MM.1S (cell line): ENCODE measurements around the gene PCSK4.

Experiments used
- DNase-seq: peaks from one replicate; pipeline ENCODE4 v3.0.0-alpha.2; 2015
- H2AFZ ChIP-seq: fragments of 300-600 bp; sonication (generic); 2 replicates; pipeline ENCODE4 v1.6.0; 2016; ENCODE audit warnings: antibody characterized with exemption, low read length
- H3F3A ChIP-seq: fragments of 300-600 bp; sonication (generic); 2 replicates; pipeline ENCODE4 v1.6.1; 2016; ENCODE audit warnings: mild to moderate bottlenecking, antibody characterized with exemption, low read length, moderate library complexity, mixed read lengths; ENCODE audit not compliant: insufficient read depth
- H3K27ac ChIP-seq: fragments of 300-600 bp; sonication (generic); 2 replicates; pipeline ENCODE4 v1.5.1; 2016; ENCODE audit warnings: mild to moderate bottlenecking, low read length
- H3K27me3 ChIP-seq: fragments of 300-600 bp; sonication (generic); replicated peaks from 2 replicates; pipeline ENCODE4 v1.6.0; 2016; ENCODE audit warnings: low read length; ENCODE audit not compliant: insufficient read depth
- H3K36me3 ChIP-seq: fragments of 300-600 bp; sonication (generic); replicated peaks from 2 replicates; pipeline ENCODE4 v1.6.1; 2016; ENCODE audit warnings: mild to moderate bottlenecking, low read length, mixed read lengths; ENCODE audit not compliant: insufficient read depth
- H3K4me1 ChIP-seq: fragments of 300-600 bp; sonication (generic); 2 replicates; pipeline ENCODE4 v1.6.1; 2016; ENCODE audit warnings: low read length, mixed read lengths
- H3K4me2 ChIP-seq: fragments of 300-600 bp; sonication (generic); 2 replicates; pipeline ENCODE4 v1.6.0; 2016; ENCODE audit warnings: low read depth, low read length
- H3K4me3 ChIP-seq: fragments of 300-600 bp; sonication (generic); 2 replicates; pipeline ENCODE4 v1.5.1; 2016; ENCODE audit warnings: low read length, mixed read lengths
- H3K79me2 ChIP-seq: fragments of 300-600 bp; sonication (generic); 2 replicates; pipeline ENCODE4 v1.6.1; 2016; ENCODE audit warnings: mixed run types, low read length, mixed read lengths
- H3K9ac ChIP-seq: fragments of 300-600 bp; sonication (generic); 2 replicates; pipeline ENCODE4 v1.6.1; 2016; ENCODE audit warnings: low read length, mixed read lengths
- H3K9me2 ChIP-seq: fragments of 300-600 bp; sonication (generic); replicated peaks from 2 replicates; pipeline ENCODE4 v1.6.1; 2016; ENCODE audit warnings: mild to moderate bottlenecking, low read length, mixed read lengths; ENCODE audit not compliant: insufficient read depth
- H3K9me3 ChIP-seq: fragments of 300-600 bp; sonication (generic); replicated peaks from 2 replicates; pipeline ENCODE4 v1.6.1; 2016; ENCODE audit warnings: mild to moderate bottlenecking, low read length, mixed read lengths; ENCODE audit not compliant: insufficient read depth
- H4K20me1 ChIP-seq: fragments of 300-600 bp; sonication (generic); 2 replicates; pipeline ENCODE4 v1.6.1; 2016; ENCODE audit warnings: mild to moderate bottlenecking, low read length, moderate library complexity, mixed read lengths; ENCODE audit not compliant: insufficient read depth
- EZH2 ChIP-seq: fragments of 300-600 bp; sonication (generic); optimal IDR thresholded peaks from 2 replicates; pipeline ENCODE3; 2017; ENCODE audit warnings: low read depth, mild to moderate bottlenecking, antibody characterized with exemption, low read length, mixed read lengths
- EZH2phosphoT487 ChIP-seq: fragments of 300-600 bp; sonication (generic); IDR thresholded peaks from 2 replicates; pipeline ENCODE4 v1.6.1; 2018; ENCODE audit warnings: antibody characterized with exemption, low read length
- TF ChIP-seq, protein P1 (sequence below): fragments of 300-600 bp; sonication (generic); IDR thresholded peaks from 2 replicates; pipeline ENCODE4 v1.5.1; 2016; ENCODE audit warnings: antibody characterized with exemption, low read length, mixed read lengths

Gene PCSK4

DNA sequence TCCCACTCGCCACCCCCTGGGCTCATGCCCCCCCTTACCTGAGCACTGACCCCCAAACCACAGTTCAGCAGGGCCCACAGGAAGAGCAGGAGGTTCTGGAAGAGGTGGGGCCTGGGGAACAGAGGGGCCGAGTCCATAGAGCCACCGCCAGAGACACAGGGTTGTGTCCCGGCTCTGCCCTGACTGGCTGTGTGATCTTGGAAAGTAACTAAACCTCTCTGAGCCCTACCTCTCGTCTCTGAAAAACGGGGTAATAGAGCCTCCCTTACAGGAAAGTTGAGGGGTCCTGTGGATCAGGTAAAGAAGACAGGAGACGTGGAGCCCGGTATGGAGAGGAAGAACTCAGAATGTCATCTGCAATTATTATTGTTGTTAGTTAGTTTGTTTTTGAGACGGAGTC lies 20.7 kb upstream of the PCSK4 start:
- Histone ChIP-seq H3K27ac (no peak overlapping the region), H3K27me3 (peaks cover 66% of the 10 kb centered on the region), H3K4me1 (peaks cover 2% of the 10 kb centered on the region; the same call in 1 of the 2 replicates)

DNA sequence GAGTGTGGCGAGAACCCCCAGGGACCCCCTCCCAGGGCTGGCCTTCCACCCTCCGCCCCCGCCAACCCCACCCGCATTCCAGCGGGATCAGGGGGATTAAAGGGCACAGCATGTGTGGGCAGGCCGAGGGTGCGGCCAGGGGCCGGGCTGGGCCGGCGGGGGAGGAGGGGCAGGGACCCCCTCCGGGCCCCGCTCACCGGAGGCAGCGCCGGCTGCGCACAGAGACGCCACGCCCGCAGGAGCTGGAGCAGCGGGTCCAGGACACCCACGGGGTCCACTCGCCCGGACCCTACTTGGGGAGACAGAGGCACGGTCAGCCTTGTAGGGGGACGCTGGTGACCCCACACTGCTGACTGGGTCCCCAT lies 20.3 kb upstream of the PCSK4 start:
- Histone ChIP-seq H3K9me2 (no peaks in the 10 kb centered on the region), H3K79me2 (no peaks in the 10 kb centered on the region), H3F3A (no peaks in the 10 kb centered on the region), H3K9ac (no peak overlapping the region), H3K9me3 (no peaks in the 10 kb centered on the region), H3K27me3 (peaks cover 67% of the 10 kb centered on the region), H3K4me1 (peaks cover 2% of the 10 kb centered on the region; the same call in 1 of the 2 replicates), H3K4me3 (no peak overlapping the region), H3K36me3 (no peaks in the 10 kb centered on the region), H2AFZ (no peak overlapping the region), H3K27ac (no peak overlapping the region), H3K4me2 (no peak overlapping the region), H4K20me1 (no peaks in the 10 kb centered on the region)
- DNase-seq: no peak
- TF ChIP-seq, protein P1, sequence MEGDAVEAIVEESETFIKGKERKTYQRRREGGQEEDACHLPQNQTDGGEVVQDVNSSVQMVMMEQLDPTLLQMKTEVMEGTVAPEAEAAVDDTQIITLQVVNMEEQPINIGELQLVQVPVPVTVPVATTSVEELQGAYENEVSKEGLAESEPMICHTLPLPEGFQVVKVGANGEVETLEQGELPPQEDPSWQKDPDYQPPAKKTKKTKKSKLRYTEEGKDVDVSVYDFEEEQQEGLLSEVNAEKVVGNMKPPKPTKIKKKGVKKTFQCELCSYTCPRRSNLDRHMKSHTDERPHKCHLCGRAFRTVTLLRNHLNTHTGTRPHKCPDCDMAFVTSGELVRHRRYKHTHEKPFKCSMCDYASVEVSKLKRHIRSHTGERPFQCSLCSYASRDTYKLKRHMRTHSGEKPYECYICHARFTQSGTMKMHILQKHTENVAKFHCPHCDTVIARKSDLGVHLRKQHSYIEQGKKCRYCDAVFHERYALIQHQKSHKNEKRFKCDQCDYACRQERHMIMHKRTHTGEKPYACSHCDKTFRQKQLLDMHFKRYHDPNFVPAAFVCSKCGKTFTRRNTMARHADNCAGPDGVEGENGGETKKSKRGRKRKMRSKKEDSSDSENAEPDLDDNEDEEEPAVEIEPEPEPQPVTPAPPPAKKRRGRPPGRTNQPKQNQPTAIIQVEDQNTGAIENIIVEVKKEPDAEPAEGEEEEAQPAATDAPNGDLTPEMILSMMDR: no peak
- TF ChIP-seq EZH2 (no peak), EZH2phosphoT487 (no peak)

More for the DNA sequence above, 20.7 kb upstream of the PCSK4 start:
- Histone ChIP-seq H3K4me3 (no peak overlapping the region), H3K9me2 (no peaks in the 10 kb centered on the region), H4K20me1 (no peaks in the 10 kb centered on the region), H2AFZ (no peak overlapping the region), H3K79me2 (no peaks in the 10 kb centered on the region), H3K4me2 (no peak overlapping the region), H3K36me3 (no peaks in the 10 kb centered on the region), H3F3A (no peaks in the 10 kb centered on the region), H3K9ac (no peak overlapping the region), H3K9me3 (no peaks in the 10 kb centered on the region)
- TF ChIP-seq, protein P1: no peak
- TF ChIP-seq EZH2phosphoT487 (no peak), EZH2 (no peak)
- no peak for DNase-seq

DNA sequence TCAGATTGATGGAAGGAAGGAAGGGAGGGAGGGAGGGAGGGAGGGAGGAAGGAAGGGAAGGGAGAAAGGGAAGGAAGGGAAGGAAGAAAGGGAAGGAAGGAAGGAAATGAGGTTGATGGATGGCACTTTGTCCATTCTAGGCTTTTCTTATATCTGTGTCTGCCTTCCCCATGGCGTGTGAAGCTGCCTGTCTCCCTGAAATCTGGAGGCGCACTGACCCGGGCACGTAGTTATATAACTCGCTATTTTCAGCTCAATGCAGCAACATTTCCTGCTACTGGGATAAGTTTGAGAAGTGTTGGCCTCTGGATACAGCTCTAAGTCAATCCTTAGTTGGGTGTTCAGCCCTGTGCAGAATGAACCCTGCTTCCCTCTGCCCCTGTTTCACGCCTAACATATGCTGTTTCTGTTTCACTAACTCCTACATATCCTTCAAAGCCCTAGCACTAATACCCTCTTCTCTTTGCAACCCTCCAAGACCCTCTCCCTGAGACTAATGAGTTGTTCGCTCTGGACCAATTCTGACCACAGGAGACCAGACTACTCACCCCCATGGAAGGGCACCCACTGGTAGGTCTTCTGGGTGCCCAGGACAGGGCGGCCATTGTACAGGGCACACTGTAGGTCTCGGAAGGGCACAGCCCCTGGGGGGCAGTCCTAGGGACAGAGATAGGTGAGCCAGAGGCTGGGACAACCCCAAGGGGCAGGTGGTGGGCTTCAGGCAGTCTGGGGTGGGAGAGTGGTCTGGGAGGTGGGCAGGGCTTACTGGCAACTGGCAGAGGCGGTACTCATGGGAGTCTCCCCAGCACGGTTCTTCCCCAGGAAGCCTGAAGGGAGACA lies 19.7 kb upstream of the PCSK4 start:
- DNase-seq: no peak
- Histone ChIP-seq H3K9ac (no peak overlapping the region), H3K79me2 (no peaks in the 10 kb centered on the region), H3K4me1 (peaks cover 2% of the 10 kb centered on the region; the same call in 1 of the 2 replicates), H3K27me3 (peaks cover 67% of the 10 kb centered on the region), H3K9me2 (no peaks in the 10 kb centered on the region), H3K4me2 (no peak overlapping the region), H2AFZ (no peak overlapping the region), H4K20me1 (no peaks in the 10 kb centered on the region), H3K9me3 (no peaks in the 10 kb centered on the region), H3F3A (no peaks in the 10 kb centered on the region), H3K4me3 (no peak overlapping the region), H3K36me3 (no peaks in the 10 kb centered on the region), H3K27ac (no peak overlapping the region)
- TF ChIP-seq EZH2phosphoT487: no peak
- no peak for TF ChIP-seq EZH2
- TF ChIP-seq, protein P1: no peak
